ENCODE measurements around the gene CEACAM1. TPM values are rescaled to one million over a fixed set of nuclear protein-coding genes. Genes with fewer than 3 reads are reported as not detected.

Gene CEACAM1
- total RNA-seq = 8.2 and 9.6 TPM in 2 replicates

DNA sequence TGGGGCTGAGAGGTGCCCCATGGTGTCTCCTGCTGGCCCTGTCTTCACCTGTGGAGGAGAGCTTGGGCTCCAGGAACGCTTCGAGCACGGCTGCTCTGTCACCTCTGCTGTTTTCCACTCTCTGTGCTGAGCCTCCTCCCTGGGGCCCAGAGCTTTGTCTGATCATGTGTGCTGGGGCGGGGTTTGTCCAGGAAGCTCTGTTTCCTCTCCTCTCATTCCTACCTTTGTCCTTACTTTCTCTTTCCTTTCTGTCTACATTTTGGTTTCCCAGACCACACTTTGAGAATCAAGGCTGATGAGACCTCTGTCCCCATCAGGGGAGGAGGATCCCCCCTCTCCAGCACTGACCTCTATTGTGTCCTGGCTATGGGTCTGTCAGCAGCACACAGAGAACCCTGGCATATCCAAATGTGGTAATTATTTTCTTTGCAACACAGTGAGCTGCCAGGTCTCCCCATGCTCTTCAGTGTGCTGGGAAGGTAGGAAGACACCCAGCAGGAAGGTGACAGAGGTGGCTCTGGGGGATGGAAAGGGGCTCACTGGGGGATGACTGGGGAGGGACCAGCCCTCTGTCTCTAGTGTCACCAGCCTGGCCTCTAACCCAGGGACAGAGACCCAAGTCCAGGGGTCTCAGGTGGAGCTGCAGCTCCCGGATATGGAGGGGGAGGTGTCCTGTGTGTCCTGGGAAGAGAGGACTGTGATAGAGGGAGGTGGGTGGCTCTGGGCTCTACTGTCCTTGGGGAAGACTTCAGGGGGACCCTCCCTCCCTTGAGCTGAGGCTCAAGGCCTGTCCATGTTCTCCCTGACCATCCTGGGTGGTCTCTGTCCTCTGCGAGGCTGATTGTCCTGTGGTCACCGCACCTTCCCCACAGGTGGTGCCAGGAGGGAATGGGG is at the start of gene CEACAM1:
Gene CEACAM1, minus strand, starts transcription at position 128 of the 894 bp plus-strand sequence. Its CDS starts 107 bp downstream, at position 21.
- Mint-ChIP-seq H3K27me3 (ENCODE audit: insufficient read depth) (peaks cover 3% of the 10 kb centered on the region), H3K4me1 (ENCODE audit: low read depth) (peaks cover 41% of the 10 kb centered on the region), H3K9me3 (no peaks in the 10 kb centered on the region), H3K27ac (peak within 1 kb of the TSS; percentile 92), H3K4me3 (peak within 1 kb of the TSS; percentile 84), H3K36me3 (ENCODE audit: low read depth) (peaks cover 9% of the 10 kb centered on the region)
- peak; percentile 59 for DNase-seq (ENCODE audit: low spot score)
- intact Hi-C loops (cut with micrococcal nuclease) = loop anchor here (1.0 kb wide), 4 partner anchors 15 to 105 kb away; no protein-coding TSS in a partner anchor

DNA sequence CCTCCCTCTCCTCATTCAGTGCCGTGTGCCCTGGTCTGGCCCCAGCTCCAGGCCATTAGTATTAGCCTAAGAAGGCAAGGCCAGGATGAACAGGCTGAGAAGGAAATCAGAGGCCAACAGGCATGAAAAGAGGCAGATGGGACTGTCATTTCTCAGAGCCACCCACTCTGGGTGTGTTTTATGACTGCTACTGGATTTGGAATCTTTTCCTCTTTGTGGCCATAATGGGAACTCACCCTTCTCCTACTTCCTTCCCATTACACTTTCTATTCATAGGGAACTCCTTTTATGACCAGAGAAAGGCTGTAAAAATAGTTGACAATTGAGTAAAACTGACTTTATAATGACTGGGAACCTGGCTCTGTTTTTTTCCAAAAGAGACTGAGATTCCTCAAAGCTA is 48.7 kb upstream of the CEACAM1 start:
- no peak overlapping the region for H3K27ac Mint-ChIP-seq
- H3K27me3 Mint-ChIP-seq (ENCODE audit: insufficient read depth) = peaks cover 24% of the 10 kb centered on the region
- no peaks in the 10 kb centered on the region for H3K9me3 Mint-ChIP-seq
- no peaks in the 10 kb centered on the region for H3K36me3 Mint-ChIP-seq (ENCODE audit: low read depth)
- no peak overlapping the region for H3K4me3 Mint-ChIP-seq
- intact Hi-C loops (cut with micrococcal nuclease) = no loop called here
- H3K4me1 Mint-ChIP-seq (ENCODE audit: low read depth) = no peaks in the 10 kb centered on the region
- no peak for DNase-seq (ENCODE audit: low spot score)

DNA sequence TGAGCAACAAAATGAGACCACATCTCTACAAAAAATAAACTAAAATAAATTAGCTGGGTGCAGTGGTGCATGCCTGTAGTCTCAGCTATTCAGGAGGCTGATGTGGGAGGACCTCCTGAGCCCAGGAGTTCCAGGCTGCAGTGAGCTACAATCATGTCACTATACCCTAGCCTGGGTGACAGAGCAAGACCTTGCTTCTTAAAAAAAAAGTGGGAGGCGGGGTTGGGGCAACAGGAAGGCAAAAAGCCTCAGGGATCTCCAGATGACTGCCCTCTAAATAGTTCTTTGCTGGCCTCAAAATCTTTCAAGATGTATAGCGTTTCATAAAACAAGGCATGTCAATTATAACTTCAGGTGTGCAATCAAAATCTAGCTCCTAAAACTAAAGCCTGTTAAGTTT is 48.0 kb upstream of the CEACAM1 start:
- intact Hi-C loops (cut with micrococcal nuclease) = no loop called here
- no peak overlapping the region for H3K27ac Mint-ChIP-seq
- no peaks in the 10 kb centered on the region for H3K9me3 Mint-ChIP-seq
- H3K27me3 Mint-ChIP-seq (ENCODE audit: insufficient read depth) = peaks cover 26% of the 10 kb centered on the region
- no peaks in the 10 kb centered on the region for H3K36me3 Mint-ChIP-seq (ENCODE audit: low read depth)
- no peak overlapping the region for H3K4me3 Mint-ChIP-seq
- no peaks in the 10 kb centered on the region for H3K4me1 Mint-ChIP-seq (ENCODE audit: low read depth)
- no peak for DNase-seq (ENCODE audit: low spot score)

DNA sequence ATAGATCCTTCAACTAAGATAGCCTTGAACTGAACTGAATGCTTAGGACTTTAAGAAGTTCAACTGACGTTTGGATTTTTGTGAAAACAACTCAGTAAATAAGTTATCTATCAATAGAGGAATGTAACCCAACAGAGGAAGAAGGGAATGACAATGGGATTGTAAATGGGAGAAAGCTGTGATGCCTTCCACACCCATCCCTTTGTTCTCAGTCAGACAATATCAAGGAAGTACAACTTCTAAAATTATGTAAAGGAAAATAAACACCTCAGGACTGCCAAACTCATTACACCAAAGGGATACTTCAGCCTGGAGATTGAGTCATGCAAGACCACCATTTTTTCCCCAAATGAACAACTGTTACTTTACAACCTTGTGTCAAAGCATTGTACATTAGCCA is 45.4 kb upstream of the CEACAM1 start:
- Mint-ChIP-seq H3K4me1 (ENCODE audit: low read depth) (no peaks in the 10 kb centered on the region), H3K4me3 (no peak overlapping the region), H3K27ac (no peak overlapping the region), H3K36me3 (ENCODE audit: low read depth) (no peaks in the 10 kb centered on the region), H3K9me3 (no peaks in the 10 kb centered on the region), H3K27me3 (ENCODE audit: insufficient read depth) (peaks cover 13% of the 10 kb centered on the region)
- intact Hi-C loops (cut with micrococcal nuclease) = no loop called here
- no peak for DNase-seq (ENCODE audit: low spot score)

DNA sequence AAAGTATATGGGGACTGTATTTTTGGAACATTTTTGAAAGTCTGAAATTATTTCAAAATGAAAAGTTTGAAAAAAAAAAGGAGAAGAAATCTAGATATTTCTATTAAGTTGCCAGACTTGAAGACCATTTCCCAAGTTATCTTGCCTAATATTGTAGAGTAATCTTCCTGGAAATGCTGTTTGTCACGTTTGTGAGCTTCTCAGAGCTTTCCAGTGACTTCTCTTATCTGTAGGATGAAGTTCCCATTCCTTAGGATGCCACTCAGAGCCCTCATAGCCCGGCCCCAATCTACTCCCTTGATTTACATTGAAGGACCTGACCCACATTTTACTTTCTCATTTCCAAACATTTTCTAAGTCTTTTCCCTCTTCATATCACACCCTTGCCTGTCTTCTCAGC is 42.8 kb upstream of the CEACAM1 start:
- no peaks in the 10 kb centered on the region for H3K9me3 Mint-ChIP-seq
- intact Hi-C loops (cut with micrococcal nuclease) = no loop called here
- H3K4me1 Mint-ChIP-seq (ENCODE audit: low read depth) = no peaks in the 10 kb centered on the region
- H3K4me3 Mint-ChIP-seq = no peak overlapping the region
- peaks cover 11% of the 10 kb centered on the region for H3K27me3 Mint-ChIP-seq (ENCODE audit: insufficient read depth)
- H3K27ac Mint-ChIP-seq = no peak overlapping the region
- H3K36me3 Mint-ChIP-seq (ENCODE audit: low read depth) = no peaks in the 10 kb centered on the region
- DNase-seq (ENCODE audit: low spot score) = no peak

DNA sequence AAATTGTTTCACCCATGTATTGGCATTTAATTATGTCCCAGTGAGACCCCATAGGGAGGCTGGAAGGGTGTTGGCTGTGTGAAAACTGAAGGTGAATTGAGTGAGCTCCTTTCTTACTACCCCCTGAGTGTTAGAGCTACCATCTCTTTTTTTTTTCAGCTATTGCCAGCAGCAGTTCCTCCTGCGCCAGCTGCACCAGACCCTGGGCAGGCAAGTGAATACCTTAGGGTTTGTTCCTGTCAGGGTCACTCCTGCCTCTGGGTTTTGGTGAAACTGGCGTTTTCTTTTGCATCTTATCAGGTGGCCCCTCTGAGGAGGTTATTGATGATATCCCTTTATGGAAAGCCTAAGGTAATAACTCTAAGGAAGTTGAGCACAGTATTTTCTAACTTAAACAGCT is 40.9 kb upstream of the CEACAM1 start:
- Mint-ChIP-seq H3K4me1 (ENCODE audit: low read depth) (no peaks in the 10 kb centered on the region), H3K9me3 (no peaks in the 10 kb centered on the region), H3K4me3 (no peak overlapping the region), H3K27me3 (ENCODE audit: insufficient read depth) (peaks cover 9% of the 10 kb centered on the region), H3K36me3 (ENCODE audit: low read depth) (no peaks in the 10 kb centered on the region), H3K27ac (no peak overlapping the region)
- DNase-seq (ENCODE audit: low spot score) = no peak
- intact Hi-C loops (cut with micrococcal nuclease) = no loop called here

DNA sequence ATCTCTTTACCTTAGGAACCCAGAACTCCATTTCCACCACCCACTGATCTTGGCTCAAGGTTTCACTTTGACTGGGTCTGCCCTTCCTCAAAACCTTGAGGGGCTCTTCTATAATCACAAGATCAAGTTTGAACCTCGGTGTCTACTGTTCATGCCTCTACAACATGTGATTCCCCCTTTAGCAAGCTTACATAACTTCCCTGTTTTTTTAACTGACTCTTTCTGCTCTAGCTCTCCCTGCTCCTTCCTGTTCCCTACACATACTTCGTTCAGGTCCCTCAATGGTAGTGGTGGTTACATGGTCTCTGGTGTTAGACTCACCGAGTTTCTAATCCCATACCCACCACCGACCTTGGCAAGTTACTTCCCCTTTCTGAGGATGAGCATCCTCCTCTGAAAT is 39.7 kb upstream of the CEACAM1 start:
- Mint-ChIP-seq H3K27ac (no peak overlapping the region), H3K36me3 (ENCODE audit: low read depth) (no peaks in the 10 kb centered on the region), H3K4me3 (no peak overlapping the region), H3K27me3 (ENCODE audit: insufficient read depth) (peaks cover 11% of the 10 kb centered on the region), H3K4me1 (ENCODE audit: low read depth) (peaks cover 6% of the 10 kb centered on the region), H3K9me3 (no peaks in the 10 kb centered on the region)
- DNase-seq (ENCODE audit: low spot score) = no peak
- intact Hi-C loops (cut with micrococcal nuclease) = no loop called here

DNA sequence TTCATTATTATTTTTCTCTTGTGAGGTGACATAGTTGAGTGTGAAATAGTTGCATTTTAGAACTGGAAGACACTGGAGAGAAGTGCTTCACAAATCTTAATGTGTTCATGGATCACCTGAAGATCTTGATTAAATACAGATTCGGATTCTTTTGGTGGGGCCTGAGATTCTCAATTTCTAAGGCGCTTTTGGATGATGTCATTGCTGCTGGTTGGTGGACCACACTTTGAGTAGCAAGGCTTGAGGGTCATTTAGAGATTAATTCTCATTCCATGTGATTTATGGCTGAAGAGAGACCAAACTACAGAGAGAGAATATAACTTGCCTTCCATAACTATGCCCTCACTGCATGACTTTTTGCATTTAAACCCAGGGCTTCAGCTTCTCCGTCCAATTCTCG is 39.3 kb upstream of the CEACAM1 start:
- DNase-seq (ENCODE audit: low spot score) = no peak
- Mint-ChIP-seq H3K9me3 (no peaks in the 10 kb centered on the region), H3K27ac (no peak overlapping the region), H3K4me3 (no peak overlapping the region), H3K36me3 (ENCODE audit: low read depth) (no peaks in the 10 kb centered on the region), H3K27me3 (ENCODE audit: insufficient read depth) (peaks cover 10% of the 10 kb centered on the region), H3K4me1 (ENCODE audit: low read depth) (peaks cover 6% of the 10 kb centered on the region)
- intact Hi-C loops (cut with micrococcal nuclease) = loop anchor here (1.0 to 2.0 kb wide), 2 partner anchors 29 to 117 kb away; no protein-coding TSS in a partner anchor

DNA sequence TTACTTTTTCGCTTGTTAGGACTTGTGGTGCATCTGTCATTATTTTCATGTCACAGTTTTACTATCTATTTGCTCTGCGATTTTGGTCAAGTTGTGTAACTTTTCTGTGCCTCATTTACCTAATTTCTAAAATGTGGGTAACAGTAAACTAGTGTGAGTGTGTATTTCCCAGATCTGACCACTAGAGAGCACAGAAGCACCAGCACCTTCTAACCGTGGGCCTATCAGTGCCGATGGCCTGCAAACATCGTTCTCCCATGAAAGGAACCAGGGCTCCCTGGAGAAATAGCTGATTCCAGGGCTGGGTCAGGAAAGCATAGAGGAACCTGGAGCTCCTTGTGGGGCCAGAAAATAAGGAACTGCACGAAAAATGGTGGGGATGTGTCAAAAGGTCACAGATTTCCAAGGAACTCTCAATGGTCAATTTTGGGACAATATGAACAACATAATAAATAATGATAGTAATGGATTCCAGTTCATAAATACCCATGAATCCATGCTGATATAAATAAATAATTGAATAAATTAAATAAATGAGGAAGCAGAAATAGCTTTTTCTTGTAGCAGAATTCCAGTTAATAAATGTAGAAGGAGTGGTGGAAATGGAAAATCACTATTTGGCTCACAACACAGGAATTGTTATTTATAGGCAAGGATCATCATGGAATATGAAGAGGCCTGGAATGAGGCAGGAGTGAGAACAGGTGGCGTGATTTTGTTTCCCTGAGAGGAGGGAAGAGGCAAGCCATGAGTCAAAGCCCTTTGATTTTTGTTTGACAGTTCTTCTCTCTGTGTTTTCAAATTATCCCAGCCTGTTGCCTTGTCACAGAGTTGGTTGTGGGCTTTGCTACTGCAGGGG is 35.3 kb upstream of the CEACAM1 start:
- H3K36me3 Mint-ChIP-seq (ENCODE audit: low read depth) = no peaks in the 10 kb centered on the region
- intact Hi-C loops (cut with micrococcal nuclease) = loop anchor here (1.0 kb wide), 1 partner anchor 113 kb away; no protein-coding TSS in a partner anchor
- no peak for DNase-seq (ENCODE audit: low spot score)
- no peak overlapping the region for H3K27ac Mint-ChIP-seq
- H3K27me3 Mint-ChIP-seq (ENCODE audit: insufficient read depth) = peaks cover 12% of the 10 kb centered on the region
- peaks cover 6% of the 10 kb centered on the region for H3K4me1 Mint-ChIP-seq (ENCODE audit: low read depth)
- no peak overlapping the region for H3K4me3 Mint-ChIP-seq
- H3K9me3 Mint-ChIP-seq = no peaks in the 10 kb centered on the region

DNA sequence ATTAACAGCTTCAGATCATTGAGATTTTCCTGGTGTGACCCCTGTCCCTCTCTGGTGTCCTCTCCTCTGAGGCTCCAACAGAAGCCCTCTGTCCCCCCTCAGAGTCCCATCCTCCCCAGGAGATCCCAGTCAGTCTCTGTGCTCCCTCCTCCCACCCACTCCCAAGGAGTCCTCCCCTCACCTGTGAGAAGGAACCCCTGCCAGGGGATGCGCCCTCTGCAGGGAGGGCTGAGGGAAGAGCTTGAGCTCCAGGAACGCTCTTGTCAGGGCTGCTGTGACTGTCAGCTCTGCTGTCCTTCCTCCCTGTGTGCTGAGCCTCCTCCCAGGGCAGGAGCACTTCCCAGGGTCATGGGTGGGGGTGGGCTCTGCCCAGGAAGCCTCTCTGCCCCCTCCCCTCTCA is 33.2 kb upstream of the CEACAM1 start:
- peaks cover 18% of the 10 kb centered on the region for H3K27me3 Mint-ChIP-seq (ENCODE audit: insufficient read depth)
- H3K9me3 Mint-ChIP-seq = no peaks in the 10 kb centered on the region
- intact Hi-C loops (cut with micrococcal nuclease) = no loop called here
- H3K4me1 Mint-ChIP-seq (ENCODE audit: low read depth) = peaks cover 6% of the 10 kb centered on the region
- no peak for DNase-seq (ENCODE audit: low spot score)
- H3K4me3 Mint-ChIP-seq = no peak overlapping the region
- H3K27ac Mint-ChIP-seq = no peak overlapping the region
- H3K36me3 Mint-ChIP-seq (ENCODE audit: low read depth) = no peaks in the 10 kb centered on the region

DNA sequence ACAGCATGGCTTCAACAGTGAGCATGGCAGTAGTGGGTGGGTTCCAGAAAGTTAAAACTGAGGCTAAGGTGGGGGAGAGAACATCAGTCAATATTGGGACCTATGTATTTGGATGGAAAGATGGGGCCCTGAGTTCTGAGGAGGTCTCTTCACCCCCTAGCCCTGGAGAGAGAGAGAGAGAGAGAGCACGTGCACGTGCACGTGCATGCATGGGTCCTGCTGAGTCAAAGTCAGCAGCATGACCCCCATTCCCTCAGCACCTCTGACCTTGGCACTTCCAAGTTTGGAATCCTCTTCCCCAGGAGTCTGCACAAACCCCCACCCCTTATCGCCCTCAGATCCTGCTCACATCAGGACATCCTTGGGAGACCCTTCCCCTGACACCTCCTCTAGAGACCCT is 32.5 kb upstream of the CEACAM1 start:
- Mint-ChIP-seq H3K27me3 (ENCODE audit: insufficient read depth) (peaks cover 22% of the 10 kb centered on the region), H3K9me3 (no peaks in the 10 kb centered on the region), H3K27ac (no peak overlapping the region), H3K4me3 (no peak overlapping the region), H3K36me3 (ENCODE audit: low read depth) (no peaks in the 10 kb centered on the region), H3K4me1 (ENCODE audit: low read depth) (peaks cover 6% of the 10 kb centered on the region)
- intact Hi-C loops (cut with micrococcal nuclease) = no loop called here
- DNase-seq (ENCODE audit: low spot score) = no peak

DNA sequence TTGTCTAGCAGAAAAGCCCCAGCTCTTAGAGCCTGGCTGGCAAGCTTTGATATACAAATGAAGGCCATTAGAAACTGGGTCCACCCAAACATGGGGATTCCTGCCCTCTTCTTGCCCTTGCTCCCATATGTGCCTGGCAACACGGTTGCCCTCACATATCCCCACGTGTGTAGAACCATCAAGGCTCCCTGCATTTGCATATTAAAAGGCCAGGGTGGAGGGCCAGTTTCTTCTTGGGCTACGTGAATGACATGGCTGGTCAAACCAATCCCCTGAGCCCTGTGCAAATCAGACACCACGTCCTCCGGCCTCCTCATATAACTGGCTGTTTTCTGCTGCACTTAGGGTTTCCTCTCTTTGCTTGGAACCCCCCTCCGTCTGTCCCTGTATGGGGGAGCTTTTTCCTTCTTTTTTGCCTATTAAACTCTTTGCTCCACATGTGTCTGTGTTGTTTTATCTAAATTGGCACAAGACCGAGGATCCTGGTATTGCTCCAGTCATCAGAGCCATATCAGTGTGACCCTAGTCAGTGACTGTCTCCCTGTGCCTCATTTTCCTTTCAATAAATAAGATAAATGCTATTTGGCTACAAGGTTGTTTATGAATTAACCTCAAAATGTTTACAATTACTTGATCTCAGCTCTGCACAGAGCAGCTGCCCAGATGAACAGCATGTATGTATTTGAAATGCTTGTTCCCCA is 30.3 kb upstream of the CEACAM1 start:
- no peaks in the 10 kb centered on the region for H3K36me3 Mint-ChIP-seq (ENCODE audit: low read depth)
- H3K4me3 Mint-ChIP-seq = no peak overlapping the region
- DNase-seq (ENCODE audit: low spot score) = no peak
- H3K27ac Mint-ChIP-seq = no peak overlapping the region
- no peaks in the 10 kb centered on the region for H3K9me3 Mint-ChIP-seq
- intact Hi-C loops (cut with micrococcal nuclease) = no loop called here
- H3K4me1 Mint-ChIP-seq (ENCODE audit: low read depth) = peaks cover 6% of the 10 kb centered on the region
- H3K27me3 Mint-ChIP-seq (ENCODE audit: insufficient read depth) = peaks cover 26% of the 10 kb centered on the region

Measured in activated T-helper 1 cell treated with anti-CD3 and anti-CD28 coated beads, Interleukin-12 subunit alpha, Interleukin-12 subunit beta, Interleukin-2, Interleukin-4 antibody, amounts not matched to agents 30 ng/mL and 10 ng/mL and 1 ng/mL, durations not matched to agents 14 hours and 24 hours and 36 hours (primary cell).